H9 (cell line): Measurements from ENCODE around the gene CXorf65. TPM values are rescaled to one million over a fixed set of nuclear protein-coding genes. Genes with fewer than 3 reads are reported as not detected.

Experiments
- DNase-seq: peaks from one replicate; pipeline ENCODE4 v3.0.0-alpha.2; 2017
- H2AFZ ChIP-seq: one replicate; pipeline ENCODE4 v1.6.1; 2013; ENCODE audit warnings: mild to moderate bottlenecking, low read length, control low read depth, moderate library complexity
- H2AK5ac ChIP-seq: 2 replicates; pipeline ENCODE4 v1.6.1; 2013; ENCODE audit warnings: low read length, control low read depth, mixed read lengths; ENCODE audit not compliant: insufficient read length
- H2BK120ac ChIP-seq: one replicate; pipeline ENCODE4 v1.6.1; 2013; ENCODE audit warnings: low read depth, mild to moderate bottlenecking, low read length, control low read depth, inconsistent platforms; ENCODE audit not compliant: poor library complexity, severe bottlenecking
- H2BK12ac ChIP-seq: 2 replicates; pipeline ENCODE4 v1.6.1; 2013; ENCODE audit warnings: low read length, control low read depth, mixed read lengths, low read depth; ENCODE audit not compliant: insufficient read length
- H2BK15ac ChIP-seq: 2 replicates; pipeline ENCODE4 v1.6.1; 2013; ENCODE audit warnings: low read depth, low read length, control low read depth
- H2BK20ac ChIP-seq: one replicate; pipeline ENCODE4 v1.6.1; 2013; ENCODE audit warnings: low read depth, mild to moderate bottlenecking, low read length, control low read depth, inconsistent platforms; ENCODE audit not compliant: poor library complexity, severe bottlenecking
- H2BK5ac ChIP-seq: 2 replicates; pipeline ENCODE4 v1.6.1; 2013; ENCODE audit warnings: low read length, control low read depth, mixed read lengths; ENCODE audit not compliant: insufficient read length
- H3K14ac ChIP-seq: 2 replicates; pipeline ENCODE4 v1.6.1; 2013; ENCODE audit warnings: low read length, control low read depth; ENCODE audit not compliant: insufficient read depth
- H3K18ac ChIP-seq: 2 replicates; pipeline ENCODE4 v1.6.1; 2013; ENCODE audit warnings: low read depth, mild to moderate bottlenecking, mixed read lengths, low read length, control low read depth; ENCODE audit not compliant: insufficient read length
- H3K23ac ChIP-seq: 2 replicates; pipeline ENCODE4 v1.6.1; 2013; ENCODE audit warnings: low read length, control low read depth, mixed read lengths, low read depth; ENCODE audit not compliant: insufficient read length
- H3K23me2 ChIP-seq: 2 replicates; pipeline ENCODE4 v1.6.1; 2013; ENCODE audit warnings: low read depth, mild to moderate bottlenecking, mixed read lengths, low read length, control low read depth; ENCODE audit not compliant: insufficient read length, poor library complexity, severe bottlenecking
- H3K27ac ChIP-seq: 2 replicates; pipeline ENCODE4 v1.5.1; 2013; ENCODE audit warnings: low read length, control low read depth, mixed read lengths, low read depth; ENCODE audit not compliant: insufficient read length
- H3K27me3 ChIP-seq: 2 replicates; pipeline ENCODE4 v1.6.1; 2013; ENCODE audit warnings: low read length, control low read depth, inconsistent platforms; ENCODE audit not compliant: insufficient read depth
- H3K4ac ChIP-seq: 2 replicates; pipeline ENCODE4 v1.6.1; 2013; ENCODE audit warnings: low read depth, mild to moderate bottlenecking, control low read depth, inconsistent platforms, low read length, moderate library complexity
- H3K4me1 ChIP-seq: 2 replicates; pipeline ENCODE4 v1.6.1; 2013; ENCODE audit warnings: low read length, control low read depth, inconsistent platforms; ENCODE audit not compliant: insufficient read depth
- H3K4me2 ChIP-seq: 2 replicates; pipeline ENCODE4 v1.6.1; 2013; ENCODE audit warnings: low read length, control low read depth, mixed read lengths; ENCODE audit not compliant: insufficient read length, insufficient read depth
- H3K56ac ChIP-seq: 2 replicates; pipeline ENCODE4 v1.6.1; 2013; ENCODE audit warnings: low read depth, mild to moderate bottlenecking, mixed read lengths, low read length, control low read depth; ENCODE audit not compliant: insufficient read length
- H3K79me1 ChIP-seq: 2 replicates; pipeline ENCODE4 v1.6.1; 2013; ENCODE audit warnings: low read depth, mild to moderate bottlenecking, moderate library complexity, low read length, control low read depth, inconsistent platforms; ENCODE audit not compliant: insufficient read depth, poor library complexity, severe bottlenecking
- H3K79me2 ChIP-seq: 2 replicates; pipeline ENCODE4 v1.6.1; 2013; ENCODE audit warnings: low read length, control low read depth, inconsistent platforms; ENCODE audit not compliant: insufficient read depth
- H3K9ac ChIP-seq: 2 replicates; pipeline ENCODE4 v1.6.1; 2013; ENCODE audit warnings: low read length, control low read depth, mixed read lengths; ENCODE audit not compliant: insufficient read length; ENCODE audit errors: extremely low read depth
- H3K9me3 ChIP-seq: one replicate; pipeline ENCODE4 v1.6.1; 2013; ENCODE audit warnings: low read depth, low read length, inconsistent platforms; ENCODE audit not compliant: control insufficient read depth
- H3T11ph ChIP-seq: one replicate; pipeline ENCODE4 v1.6.1; 2013; ENCODE audit warnings: mild to moderate bottlenecking, low read length, control low read depth, inconsistent platforms
- H4K20me1 ChIP-seq: one replicate; pipeline ENCODE4 v1.6.1; 2013; ENCODE audit not compliant: control insufficient read depth, insufficient read length, insufficient read depth
- H4K5ac ChIP-seq: 2 replicates; pipeline ENCODE4 v1.6.1; 2013; ENCODE audit warnings: low read depth, mild to moderate bottlenecking, mixed read lengths, low read length, control low read depth; ENCODE audit not compliant: insufficient read length
- H4K8ac ChIP-seq: replicated peaks from 2 replicates; pipeline ENCODE4 v1.6.1; 2013; ENCODE audit warnings: low read length, control low read depth, mixed read lengths, low read depth; ENCODE audit not compliant: insufficient read length
- H4K91ac ChIP-seq: 2 replicates; pipeline ENCODE4 v1.6.1; 2013; ENCODE audit warnings: low read depth, mild to moderate bottlenecking, moderate library complexity, mixed read lengths, low read length, control low read depth; ENCODE audit not compliant: insufficient read length
- H3K27ac Mint-ChIP-seq, 3 experiments: 2 replicates in 2 of 3; 3 replicates in 1 of 3; pipeline ENCODE4 v1.8.0; 2020 to 2021; ENCODE audit warnings: mixed read lengths in 3 of 3, mild to moderate bottlenecking in 1 of 3, moderate library complexity in 1 of 3
- H3K27me3 Mint-ChIP-seq: 2 replicates; pipeline ENCODE4 v1.8.0; 2021; ENCODE audit warnings: low read depth, mild to moderate bottlenecking, moderate library complexity, mixed read lengths
- H3K36me3 Mint-ChIP-seq, 3 experiments: 2 replicates in 2 of 3; 3 replicates in 1 of 3; pipeline ENCODE4 v1.8.0; 2020 to 2021; ENCODE audit warnings: low read depth in 3 of 3, mixed read lengths in 3 of 3; ENCODE audit not compliant: insufficient read depth in 1 of 3
- H3K4me1 Mint-ChIP-seq, 2 experiments: 2 replicates each; pipeline ENCODE4 v1.8.0; 2020; ENCODE audit warnings: mixed read lengths in 2 of 2
- H3K4me3 Mint-ChIP-seq, 2 experiments: 2 replicates in 1 of 2; 3 replicates in 1 of 2; pipeline ENCODE4 v1.8.0; 2020 to 2021; ENCODE audit warnings: mild to moderate bottlenecking in 2 of 2, mixed read lengths in 2 of 2, moderate library complexity in 1 of 2
- H3K9me3 Mint-ChIP-seq, 2 experiments: 2 replicates in 1 of 2; 3 replicates in 1 of 2; pipeline ENCODE4 v1.8.0; 2020; ENCODE audit warnings: mild to moderate bottlenecking in 2 of 2, mixed read lengths in 2 of 2, moderate library complexity in 1 of 2
- CTCF ChIP-seq: fragments of 200-600 bp; sonication (generic); conservative IDR thresholded peaks from 3 replicates; pipeline ENCODE4 v1.8.0; 2021; ENCODE audit warnings: antibody characterized with exemption, mild to moderate bottlenecking
- WGBS: extraction: QIAGEN DNeasy Blood & Tissue Kit; methylation state at CpG from one replicate; pipeline ENCODE4 v1.1.7; 2013; ENCODE audit warnings: missing lambda C conversion rate, low lambda C conversion rate, mixed read lengths; ENCODE audit not compliant: insufficient read length; ENCODE audit errors: extremely low coverage; 5-methylcytosine and 5-hydroxymethylcytosine counted together
- total RNA-seq: library from RNA; stranded (reverse); gene quantifications from 2 replicates; pipeline ENCODE4 v1.2.1, GENCODE V29; 2021

The CXorf65 gene
- total RNA-seq, 1 experiment from 2014 or later = not detected

GRCh38 chrX:71099736-71100135 lies 6.8 kb downstream of the CXorf65 start:
- Histone ChIP-seq H2AFZ (no peak overlapping the region), H4K20me1 (no peaks in the 10 kb centered on the region), H2AK5ac (no peak overlapping the region), H3K9me3 (peaks cover 4% of the 10 kb centered on the region), H2BK15ac (no peak overlapping the region), H3K4me1 (peaks cover 8% of the 10 kb centered on the region; the same call in 1 of the 2 replicates), H3K4me2 (peak overlapping the region; percentile 35), H2BK20ac (no peak overlapping the region), H3K23me2 (peaks cover 7% of the 10 kb centered on the region), H3K23ac (no peak overlapping the region), H4K91ac (no peak overlapping the region), H3K27me3 (no peaks in the 10 kb centered on the region; the same call in 1 of the 2 replicates), H2BK12ac (no peak overlapping the region), H3K9ac (no peak overlapping the region), H4K8ac (no peak overlapping the region), H3K14ac (no peak overlapping the region), H3K79me1 (no peaks in the 10 kb centered on the region), H3T11ph (no peak overlapping the region), H4K5ac (no peak overlapping the region), H3K4ac (no peak overlapping the region), H3K18ac (no peak overlapping the region), H2BK5ac (no peak overlapping the region), H3K56ac (no peak overlapping the region), H3K79me2 (no peaks in the 10 kb centered on the region), H2BK120ac (no peak overlapping the region), H3K27ac (no peak overlapping the region)
- TF ChIP-seq CTCF = no peak
- Mint-ChIP-seq H3K4me3 (peak overlapping the region; percentile 46 to 74), H3K9me3 (peaks cover 68 to 73% of the 10 kb centered on the region in 2 experiments), H3K27ac (peak overlapping the region in 1 of 3 experiments; percentile 89; a peak in 2 of 7 replicates), H3K36me3 (peaks cover 0 to 12% (median 5%) of the 10 kb centered on the region in 3 experiments; a peak in 5 of 7 replicates), H3K4me1 (peaks cover 54 to 67% of the 10 kb centered on the region in 2 experiments), H3K27me3 (peaks cover 50% of the 10 kb centered on the region)
- WGBS = no CpG with 5 or more reads among the region's 4 CpGs
- DNase-seq = peak; percentile 57
